ENCODE data around the gene TOMM5.

GRCh38 chr9:37604296-37604695, 11.9 kb upstream of the TOMM5 start:
- TF ChIP-seq REST (IDR thresholded peaks at IDR 0.05) (no peak), CTCF (IDR thresholded peaks at IDR 0.05) (no peak), NR3C1 (IDR thresholded peaks at IDR 0.05) (no peak), CHD4 (IDR thresholded peaks at IDR 0.05; ENCODE audit: borderline replicate concordance) (no peak), POLR2A (IDR thresholded peaks at IDR 0.05; ENCODE audit: low read length) (no peak), CHD2 (IDR thresholded peaks at IDR 0.05; ENCODE audit: low read length, partially characterized antibody) (no peak), MAFK (IDR thresholded peaks at IDR 0.05; ENCODE audit: partially characterized antibody) (no peak), JUNB (IDR thresholded peaks at IDR 0.05) (no peak), PBX3 (IDR thresholded peaks at IDR 0.05) (no peak), CBX8 (IDR thresholded peaks at IDR 0.05) (no peak), EP300 (IDR thresholded peaks at IDR 0.05) (no peak), CEBPB (IDR thresholded peaks at IDR 0.05) (no peak), USF2 (IDR thresholded peaks at IDR 0.05) (no peak)

All from A549 (cell line).